Activated T-cell treated with anti-CD3 and anti-CD28 coated beads, Interleukin-2, amount 50 U/mL, for 1 hour (primary cell): Measurements from ENCODE around the gene C1QTNF1.
"Not testable (repeated sequence)": the region's sequence is repeated elsewhere in the genome, so short reads cannot be mapped to it uniquely, and the experiment has no call there.

Source experiments
- DNase-seq: peaks from one replicate; pipeline ENCODE4 v3.0.0-alpha.2; 2020

C1QTNF1 gene

DNA sequence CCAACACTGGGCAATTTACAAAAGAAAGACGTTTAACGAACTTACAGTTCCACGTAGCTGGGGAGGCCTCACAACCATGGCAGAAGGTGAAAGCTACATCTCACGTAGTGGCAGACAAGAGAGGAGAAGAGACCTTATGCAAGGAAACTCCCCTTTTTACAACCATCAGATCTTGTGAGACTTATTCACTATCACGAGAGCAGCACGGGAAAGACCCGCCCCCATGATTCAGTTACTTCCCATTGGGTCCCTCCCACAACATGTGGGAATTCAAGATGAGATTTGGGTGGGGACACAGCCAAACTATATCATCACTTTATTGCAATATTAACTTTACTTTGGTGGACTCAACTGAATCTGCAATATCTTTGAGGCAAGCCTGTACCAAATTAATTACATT is 38.7 kb downstream of the C1QTNF1 start:
- DNase-seq = no peak

DNA sequence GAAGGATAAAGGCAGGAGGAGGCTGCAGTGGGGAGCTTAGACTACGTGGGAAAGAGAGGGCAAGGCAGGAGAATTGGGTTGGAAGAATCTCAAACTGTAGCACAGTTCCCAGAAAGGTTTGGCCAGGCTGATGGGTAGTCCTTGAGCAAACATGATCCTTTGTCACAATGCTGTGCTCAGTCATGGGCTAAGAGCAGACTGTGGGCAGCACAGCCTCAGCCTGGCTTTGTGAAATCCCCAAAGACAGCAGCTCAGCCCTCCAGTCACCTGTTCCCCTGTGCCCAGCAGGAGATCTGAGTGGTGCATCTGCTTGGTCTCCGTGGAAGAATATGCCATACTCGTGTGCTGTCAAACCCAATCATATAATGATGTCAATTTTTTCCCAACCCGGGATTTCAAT is 40.1 kb downstream of the C1QTNF1 start:
- no peak for DNase-seq

DNA sequence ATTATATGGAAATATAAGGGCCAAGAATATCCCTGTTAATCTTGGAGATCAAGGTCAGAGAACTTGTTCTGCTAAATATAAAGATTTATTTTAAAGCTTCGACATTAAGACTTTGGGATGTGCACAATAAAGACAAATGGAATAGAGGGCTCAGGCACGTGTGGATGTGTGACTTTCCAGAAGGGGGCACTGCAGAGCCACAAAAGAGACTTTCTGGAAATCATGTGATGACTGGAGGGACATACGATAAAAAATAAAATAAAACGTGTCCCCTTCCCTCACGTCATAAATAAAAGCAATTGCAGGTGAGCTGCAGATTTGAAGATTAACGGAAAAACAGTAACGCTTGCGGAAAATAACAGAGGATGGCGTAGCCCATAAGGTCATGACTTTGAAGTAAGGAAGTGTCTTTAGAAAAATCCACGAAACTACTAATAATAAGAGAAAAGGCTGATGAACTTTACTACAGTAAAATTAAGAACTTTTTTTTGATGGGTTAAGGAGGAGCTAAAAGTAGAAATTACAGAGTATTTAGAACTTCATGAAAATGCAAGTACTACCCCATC is 41.2 kb downstream of the C1QTNF1 start:
- peak; percentile 53 for DNase-seq

DNA sequence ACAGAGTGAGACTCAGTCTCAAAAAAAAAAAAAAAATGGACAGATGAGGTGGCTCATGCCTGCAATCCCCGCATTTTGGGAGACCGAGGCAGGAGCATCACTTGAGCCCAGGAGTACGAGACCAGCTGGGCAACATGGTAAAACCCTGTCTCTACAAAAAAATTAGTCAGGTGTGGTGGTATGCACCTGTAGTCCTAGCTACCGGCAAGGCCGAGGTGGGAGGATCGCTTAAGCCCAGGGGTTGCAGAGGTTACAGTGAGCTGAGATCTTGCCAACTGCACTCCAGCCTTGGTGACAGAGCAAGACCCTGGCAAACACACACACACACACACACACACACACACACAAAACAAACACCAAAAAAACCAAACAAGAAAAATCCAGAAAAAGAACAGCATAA is 43.0 kb downstream of the C1QTNF1 start:
- no peak for DNase-seq

DNA sequence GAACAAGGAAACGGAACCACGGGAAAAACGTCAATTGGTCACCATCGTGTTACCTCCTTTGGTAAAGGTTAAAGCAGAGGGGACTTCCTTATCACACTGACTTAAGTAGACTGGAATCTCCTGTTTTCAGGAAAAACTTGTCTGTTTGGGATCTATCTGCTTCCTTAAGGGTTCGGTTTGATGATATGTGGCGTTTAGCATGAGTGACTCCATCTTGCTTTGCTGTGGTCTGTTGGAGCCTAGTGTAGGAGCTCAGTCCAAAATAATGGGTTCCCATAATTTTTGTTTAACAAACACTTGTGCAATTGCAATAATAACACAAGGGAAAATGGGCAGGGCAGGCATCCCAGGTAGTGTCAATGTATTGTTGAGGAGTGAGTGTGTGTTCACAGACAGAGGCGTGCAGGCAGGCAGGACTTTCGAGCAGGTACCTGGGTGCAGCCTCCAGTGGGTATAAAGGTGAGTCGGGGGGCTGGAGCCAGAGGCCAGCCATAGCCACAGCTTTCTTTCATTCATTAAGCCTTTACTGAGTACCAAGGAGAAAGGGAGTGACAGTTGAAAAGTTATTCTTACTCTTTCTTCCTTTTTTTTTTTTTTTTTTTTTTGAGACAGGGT is 46.4 kb downstream of the C1QTNF1 start:
- no peak for DNase-seq

DNA sequence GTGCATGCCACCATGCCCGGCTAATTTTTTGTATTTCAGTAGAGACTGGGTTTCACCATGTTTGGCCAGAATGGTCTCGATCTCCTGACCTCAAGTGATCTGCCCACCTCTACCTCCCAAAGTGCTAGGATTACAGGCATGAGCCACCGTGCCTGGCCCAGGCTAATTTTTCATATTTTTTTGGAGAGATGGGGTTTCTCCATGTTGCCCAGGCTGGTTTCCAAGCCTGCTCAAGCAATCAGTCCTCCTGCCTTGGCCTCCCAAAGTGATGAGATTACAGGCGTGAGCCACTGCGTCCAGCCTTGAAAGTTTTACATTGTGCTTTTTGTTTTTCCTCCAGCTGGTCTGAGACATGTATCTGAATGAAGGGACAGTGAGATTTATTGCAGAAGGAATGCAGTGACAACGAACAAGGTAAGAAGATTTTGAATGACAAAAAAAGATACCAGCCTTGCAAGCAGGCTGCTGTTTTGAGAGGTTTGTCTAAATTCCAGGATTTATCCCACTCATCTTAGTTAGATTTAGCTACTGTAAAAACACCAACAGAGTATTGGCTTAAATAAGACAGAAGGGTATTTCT is 47.3 kb downstream of the C1QTNF1 start:
- DNase-seq = no peak

DNA sequence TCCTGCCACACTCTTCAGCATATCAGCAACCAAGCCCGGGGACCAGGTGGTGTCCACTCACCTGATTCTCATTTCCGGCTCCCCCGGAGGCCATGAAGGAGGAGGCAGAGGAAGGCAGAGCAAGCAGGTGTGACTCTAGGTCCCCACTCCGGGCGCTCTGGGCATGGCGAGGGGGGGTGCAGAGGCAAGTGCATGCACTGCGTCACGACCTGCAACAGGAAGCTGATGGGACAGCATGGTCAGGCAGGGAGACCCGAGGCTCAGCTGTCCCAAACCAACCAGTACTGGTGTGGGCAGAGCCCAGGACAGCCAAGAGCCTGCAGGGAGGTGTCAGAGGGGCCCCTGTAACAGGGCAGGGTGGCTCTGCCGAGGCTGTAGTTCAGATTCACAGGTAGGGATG is 48.6 kb downstream of the C1QTNF1 start:
- no peak for DNase-seq

DNA sequence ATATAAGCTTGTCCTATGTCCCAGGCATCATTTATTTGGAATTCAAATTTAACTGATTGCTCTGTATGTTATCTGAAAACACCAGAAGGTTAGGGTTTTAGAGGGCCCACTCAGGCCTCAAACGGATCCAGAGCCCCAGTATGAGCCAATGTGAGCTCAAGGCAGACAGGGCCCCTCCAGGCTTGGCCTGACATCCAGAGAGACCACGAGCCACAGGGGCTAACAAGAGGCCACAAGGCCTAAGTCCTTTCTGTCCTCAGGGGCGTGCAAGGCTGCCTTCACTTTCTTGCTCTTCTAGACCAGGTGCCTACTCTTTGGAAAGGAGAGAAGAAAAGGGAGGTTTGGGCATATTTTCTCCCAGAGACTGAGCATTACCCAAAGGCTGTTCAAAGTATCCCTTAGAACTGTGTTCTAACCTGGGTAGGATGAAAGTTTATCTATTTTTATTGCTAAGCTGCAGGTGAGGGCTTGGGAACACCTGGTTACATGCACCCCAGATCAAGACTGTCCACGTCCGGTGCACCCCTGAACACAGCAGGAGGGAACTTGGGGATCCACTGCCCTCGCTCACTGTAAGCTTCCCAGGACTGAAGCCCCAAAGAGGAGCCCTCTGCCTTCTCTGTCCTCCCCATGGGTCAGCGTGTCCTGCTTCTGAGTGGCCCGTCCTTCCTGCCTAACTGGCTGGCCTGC is 49.2 kb downstream of the C1QTNF1 start:
- DNase-seq = no peak

DNA sequence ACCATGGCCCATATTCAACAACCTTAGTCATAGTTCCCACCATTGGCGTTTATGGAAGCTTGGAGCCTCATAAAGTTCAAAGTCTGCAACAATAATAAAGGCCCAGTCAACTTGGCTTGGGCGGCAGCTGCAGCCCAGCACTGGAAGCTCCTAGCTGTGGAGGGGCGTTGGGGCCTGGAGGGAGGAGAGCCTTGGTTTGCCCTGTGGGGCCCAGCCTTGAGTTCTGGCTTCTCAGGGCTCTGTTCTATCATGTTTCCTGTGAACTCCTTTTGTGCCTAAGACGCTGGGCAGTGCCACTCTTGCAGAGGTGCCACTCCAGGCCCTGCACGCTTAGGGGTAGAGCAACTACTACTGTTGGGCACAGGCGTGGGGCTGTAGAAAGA is 49.7 kb downstream of the C1QTNF1 start:
- no peak for DNase-seq

DNA sequence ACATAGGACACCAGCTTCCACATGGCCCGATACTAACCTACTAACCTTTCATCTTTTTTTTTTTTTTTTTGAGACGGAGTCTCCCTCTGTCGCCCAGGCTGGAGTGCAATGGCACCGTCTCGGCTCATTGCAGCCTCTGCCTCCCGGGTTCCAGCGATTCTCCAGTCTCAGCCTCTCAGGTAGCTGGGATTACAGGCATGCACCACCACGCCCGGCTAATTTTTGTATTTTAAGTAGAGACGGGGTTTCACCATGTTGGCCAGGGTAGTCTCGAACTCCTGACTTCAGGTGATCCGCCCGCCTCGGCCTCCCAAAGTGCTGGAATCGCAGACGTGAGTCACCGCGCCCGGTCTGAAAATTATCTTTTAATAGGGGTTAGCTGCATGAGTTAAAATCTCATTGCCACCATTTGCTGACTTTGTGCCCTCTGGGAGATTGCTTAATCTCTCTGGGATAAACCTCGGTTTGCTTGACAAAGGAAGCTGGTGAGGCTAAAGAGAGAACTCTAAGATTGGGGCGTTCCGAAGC is 50.2 kb downstream of the C1QTNF1 start:
- not testable (repeated sequence) for DNase-seq

DNA sequence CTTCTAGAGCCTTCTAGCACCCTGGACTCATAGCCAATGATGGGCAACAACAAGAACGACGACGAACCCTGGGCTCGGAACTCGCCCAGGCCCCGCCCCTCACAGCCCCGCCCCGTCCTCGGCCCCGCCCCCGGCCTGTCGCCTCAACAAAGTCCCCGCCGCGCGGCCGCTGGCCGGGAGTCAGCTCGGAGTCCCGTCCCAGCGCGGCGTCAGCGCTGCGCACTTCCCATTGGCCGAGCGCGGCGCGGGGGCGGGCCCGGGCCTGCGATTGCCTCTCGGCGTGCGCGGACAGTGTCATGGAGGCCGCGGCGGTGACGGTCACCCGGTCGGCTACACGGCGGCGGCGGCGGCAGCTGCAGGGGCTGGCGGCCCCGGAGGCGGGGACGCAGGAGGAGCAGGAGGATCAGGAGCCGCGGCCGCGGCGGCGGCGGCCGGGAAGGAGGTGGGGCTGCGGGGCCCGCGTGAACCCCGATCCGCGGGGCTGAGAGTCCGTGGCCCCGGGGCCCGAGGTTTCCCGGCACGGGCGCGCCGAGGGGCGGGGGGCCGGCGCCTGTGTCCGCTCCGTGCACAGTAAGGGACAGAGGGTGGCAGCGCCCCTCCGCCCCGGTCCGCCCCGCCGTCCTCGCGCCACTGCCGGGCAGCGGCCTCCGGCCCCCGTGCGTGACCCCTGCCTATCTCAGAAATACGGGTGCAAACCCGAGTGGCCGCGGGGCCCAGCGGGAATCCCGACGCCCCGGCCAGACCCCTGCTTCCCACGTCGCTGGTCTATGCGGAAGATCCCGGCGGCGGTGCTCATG is 50.9 kb downstream of the C1QTNF1 start, which contains the start of gene ENGASE:
ENGASE (plus strand) TSS at position 176 of the 797 bp plus-strand sequence; CDS start at position 297, 121 bp downstream.
- peak; percentile 91 for DNase-seq

DNA sequence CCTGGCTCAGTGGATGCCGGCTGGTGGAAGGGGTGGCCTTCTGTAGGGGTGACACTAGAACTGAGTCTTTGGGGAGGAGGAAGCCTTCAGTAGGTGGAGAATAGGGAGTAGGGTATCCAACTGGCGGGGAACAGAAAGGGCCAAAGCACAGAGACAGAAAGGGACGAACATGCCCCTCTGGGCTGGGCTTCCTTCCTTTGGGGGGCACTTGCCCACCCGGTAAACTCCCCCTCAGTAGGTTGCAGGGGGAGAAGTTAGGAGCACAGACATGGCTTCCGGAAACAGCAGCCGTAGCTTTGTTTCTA is 51.4 kb downstream of the C1QTNF1 start:
- peak; percentile 45 for DNase-seq

DNA sequence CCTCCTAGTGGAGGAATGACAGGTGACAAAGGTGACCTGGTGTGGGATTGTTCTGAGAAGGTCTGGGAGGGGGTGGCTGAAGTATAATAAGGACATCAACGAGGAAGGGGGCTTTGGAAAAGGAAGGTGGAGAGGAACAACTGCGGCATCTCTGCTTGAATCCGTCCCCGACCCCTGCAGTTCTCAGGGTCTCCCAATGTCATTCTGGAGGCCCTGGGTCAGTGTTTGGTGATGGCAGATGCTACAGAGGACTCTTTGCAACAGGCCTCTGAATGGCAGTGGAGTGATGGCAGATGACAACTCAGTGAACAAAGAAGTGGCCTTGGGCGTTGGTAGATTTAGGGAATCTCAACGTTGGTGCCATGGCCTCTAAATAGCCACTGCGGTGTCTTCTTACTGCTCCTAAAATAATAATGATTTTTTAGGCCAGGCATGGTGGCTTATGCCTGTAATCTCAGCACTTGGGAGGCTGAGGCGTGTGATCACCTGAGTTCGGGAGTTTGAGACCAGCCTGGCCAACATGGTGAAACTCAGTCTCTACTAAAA is 52.0 kb downstream of the C1QTNF1 start:
- no peak for DNase-seq

DNA sequence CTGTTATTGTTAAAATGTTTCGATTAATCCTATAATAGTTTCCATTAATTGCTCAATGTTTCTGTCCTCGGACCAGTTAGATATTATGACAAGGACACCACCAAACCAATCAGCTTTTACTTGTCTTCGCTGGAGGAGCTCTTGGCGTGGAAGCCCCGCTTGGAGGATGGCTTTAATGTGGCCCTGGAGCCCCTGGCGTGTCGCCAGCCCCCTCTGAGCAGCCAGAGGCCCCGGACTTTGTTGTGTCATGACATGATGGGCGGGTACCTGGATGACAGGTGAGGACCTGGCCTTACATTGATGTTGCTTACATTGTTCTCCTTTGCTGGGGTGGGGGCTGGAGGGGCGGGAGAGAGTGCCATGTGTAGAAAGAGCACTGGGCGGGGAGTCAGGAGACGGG is 53.6 kb downstream of the C1QTNF1 start:
- no peak for DNase-seq

DNA sequence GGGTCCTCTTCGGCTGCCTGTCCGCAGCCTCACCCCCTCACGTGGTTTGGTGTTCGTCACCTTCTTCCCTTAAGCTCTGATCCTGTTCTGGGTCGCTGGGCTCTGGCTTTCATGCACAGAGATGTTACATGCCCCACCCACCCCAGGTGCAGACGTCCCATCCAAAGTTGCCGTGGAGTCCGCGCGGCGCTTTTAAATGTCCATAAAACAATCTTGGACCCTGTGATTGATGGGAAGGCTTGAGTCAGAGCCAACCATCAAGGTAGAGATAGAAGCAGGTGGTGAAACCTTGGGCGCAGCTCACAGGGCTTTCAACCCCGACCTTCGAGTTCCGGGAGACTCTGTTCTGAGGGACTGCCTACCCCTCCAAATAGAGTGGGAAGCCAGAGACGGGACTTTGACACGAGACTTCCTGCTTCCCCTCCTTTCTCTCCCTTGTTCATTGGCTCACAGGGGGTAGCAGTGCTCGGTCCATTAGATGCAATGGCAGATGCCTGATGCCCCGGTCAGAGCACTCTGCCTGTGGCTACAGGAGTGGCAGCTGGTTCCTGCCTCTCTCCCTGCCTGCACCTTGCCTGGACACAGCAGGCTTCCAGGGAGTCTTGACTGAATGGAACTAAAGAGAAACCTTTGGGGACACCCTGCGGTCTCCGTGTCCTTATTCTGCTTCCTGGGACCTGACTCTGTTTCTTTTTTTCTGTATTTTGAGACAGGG is 54.7 kb downstream of the C1QTNF1 start:
- DNase-seq = no peak

DNA sequence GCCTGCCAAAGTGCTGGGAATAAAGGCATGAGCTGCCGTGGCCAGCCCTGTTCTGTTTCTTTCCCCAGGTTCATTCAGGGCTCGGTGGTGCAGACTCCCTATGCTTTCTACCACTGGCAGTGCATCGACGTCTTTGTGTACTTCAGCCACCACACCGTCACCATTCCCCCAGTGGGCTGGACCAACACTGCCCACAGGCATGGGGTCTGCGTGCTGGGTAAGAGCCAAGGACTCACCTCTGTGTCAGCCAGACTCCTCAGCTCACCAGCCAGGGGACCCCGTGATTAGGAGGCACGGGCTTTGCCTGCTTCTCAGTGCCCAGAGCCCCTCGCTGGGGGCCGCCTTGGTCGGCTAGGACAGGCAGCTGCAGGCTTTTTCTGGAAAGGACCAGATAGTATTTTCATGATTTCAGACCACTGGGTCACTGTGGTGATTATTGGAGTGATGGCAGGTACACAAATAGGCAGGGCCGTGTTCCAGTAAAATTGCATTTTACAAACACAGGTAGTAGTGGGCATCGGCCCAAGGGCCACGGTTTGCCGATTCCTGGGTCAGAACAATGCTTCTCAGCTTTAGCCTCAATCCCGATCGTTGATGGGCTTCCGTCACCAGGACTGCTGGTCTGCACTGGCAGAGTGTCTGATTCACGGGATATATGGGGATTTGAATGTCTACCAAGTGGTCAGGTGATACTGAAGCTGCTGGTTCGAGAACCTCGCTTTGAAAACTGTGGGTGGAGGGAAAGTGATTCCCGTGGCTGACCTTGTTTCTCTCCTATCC is 55.6 kb downstream of the C1QTNF1 start:
- DNase-seq = no peak

DNA sequence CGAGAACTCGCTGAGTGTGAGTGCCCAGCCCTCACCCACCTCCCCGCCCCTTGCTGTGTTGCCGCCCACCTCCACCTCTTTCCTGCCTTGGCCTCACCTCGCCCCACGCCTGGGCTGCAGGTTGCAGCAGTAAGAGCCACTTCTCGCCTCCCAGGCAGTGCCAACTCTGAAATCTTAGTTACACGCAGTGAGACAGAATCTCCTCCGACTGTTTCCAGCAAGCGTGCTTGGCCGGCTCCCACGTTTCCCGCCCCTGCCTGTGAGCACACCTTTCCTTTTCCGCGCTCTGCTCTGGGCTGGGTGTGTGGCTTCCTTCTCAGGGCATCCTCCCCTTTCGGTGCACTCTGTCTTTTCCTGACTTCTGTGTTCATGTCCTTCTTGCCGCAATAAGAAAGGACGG is 56.4 kb downstream of the C1QTNF1 start:
- no peak for DNase-seq

DNA sequence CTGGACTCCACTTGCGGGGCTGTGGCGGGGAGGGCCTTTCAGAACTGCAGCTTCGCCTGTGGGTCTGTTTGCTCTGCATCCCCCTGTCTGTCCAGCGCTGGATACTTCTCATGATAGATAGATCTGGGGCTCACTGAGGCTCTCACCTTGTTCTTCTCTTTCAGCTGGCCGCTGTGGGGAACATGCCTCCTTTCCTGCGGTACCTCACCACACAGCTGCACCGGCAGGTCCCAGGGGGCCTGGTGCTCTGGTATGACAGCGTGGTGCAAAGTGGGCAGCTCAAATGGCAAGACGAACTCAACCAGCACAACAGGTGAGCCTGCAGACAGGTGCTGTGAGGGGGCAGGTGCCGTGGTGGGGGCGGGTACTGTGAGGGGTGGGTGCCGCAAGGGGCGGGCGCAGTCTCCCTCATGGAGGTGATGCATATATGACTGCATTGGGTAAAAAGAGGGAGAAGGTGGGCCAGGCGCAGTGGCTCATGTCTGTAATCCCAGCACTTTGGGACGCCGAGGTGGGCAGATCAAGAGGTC is 56.9 kb downstream of the C1QTNF1 start:
- DNase-seq = no peak

DNA sequence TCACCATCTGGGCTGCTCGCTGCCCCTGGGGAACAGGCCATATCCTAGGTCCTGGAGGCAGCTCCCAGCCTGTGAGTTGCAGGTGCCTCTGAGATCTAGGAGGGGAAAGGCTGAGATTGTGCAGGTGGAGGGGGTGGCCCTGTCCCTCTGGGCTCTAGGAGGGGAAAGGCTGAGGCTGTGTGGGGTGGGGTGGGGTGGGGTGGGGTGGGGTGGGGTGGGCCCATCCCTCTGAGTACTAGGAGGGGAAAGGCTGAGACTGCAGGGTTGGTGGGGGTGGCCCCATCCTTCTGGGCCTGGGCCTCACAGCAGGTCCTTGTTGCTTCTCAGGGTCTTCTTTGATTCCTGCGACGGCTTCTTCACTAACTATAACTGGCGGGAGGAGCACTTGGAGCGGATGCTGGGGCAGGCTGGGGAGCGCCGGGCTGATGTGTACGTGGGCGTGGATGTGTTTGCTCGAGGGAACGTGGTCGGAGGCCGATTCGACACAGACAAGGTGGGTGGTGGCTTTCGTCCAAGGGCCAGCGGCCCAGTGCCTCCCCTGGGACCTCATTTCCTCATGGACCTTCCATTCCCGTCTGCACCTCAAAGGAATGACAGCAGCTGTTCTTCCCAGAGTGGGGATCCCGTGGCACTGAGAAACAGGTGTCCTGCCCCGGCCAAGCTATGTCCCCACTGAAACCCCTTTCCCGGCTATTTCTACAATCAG is 57.8 kb downstream of the C1QTNF1 start:
- no peak for DNase-seq
